Fibroblast of mammary gland (primary cell): ENCODE data around the gene TECTA.

Experiments used
- DNase-seq: peaks from one replicate; pipeline ENCODE4 v3.0.0-alpha.2; 2010; ENCODE audit warnings: low read depth
- H3K4me3 ChIP-seq: 2 replicates; pipeline ENCODE4 v1.5.1; 2011; ENCODE audit warnings: low read depth, mild to moderate bottlenecking, low read length, moderate library complexity; ENCODE audit not compliant: control insufficient read depth
- CTCF ChIP-seq: conservative IDR thresholded peaks from 2 replicates; pipeline ENCODE4 v1.5.1; 2011; ENCODE audit warnings: low read depth, low read length, inconsistent platforms; ENCODE audit not compliant: control insufficient read depth, insufficient read depth

The TECTA gene

GRCh38 chr11:121089566-121089965 is 11.5 kb upstream of the TECTA start:
- no peak for TF ChIP-seq CTCF
- no peak for DNase-seq
- H3K4me3 ChIP-seq: no peak overlapping the region

GRCh38 chr11:121090145-121090721 is 10.8 kb upstream of the TECTA start:
- no peak for TF ChIP-seq CTCF
- DNase-seq: no peak

GRCh38 chr11:121091492-121092152 is 9.4 kb upstream of the TECTA start:
- DNase-seq: no peak
- H3K4me3 ChIP-seq: no peak overlapping the region
- no peak for TF ChIP-seq CTCF

More at GRCh38 chr11:121090145-121090721, 10.8 kb upstream of the TECTA start:
- H3K4me3 ChIP-seq: no peak overlapping the region

- no peak for DNase-seq
- no peak for TF ChIP-seq CTCF
- no peak overlapping the region for H3K4me3 ChIP-seq
These were observed 5.5 kb upstream of the TECTA start for GRCh38 chr11:121095561-121095960.

GRCh38 chr11:121099364-121099763 is 1.7 kb upstream of the TECTA start:
- TF ChIP-seq CTCF: no peak
- DNase-seq: no peak
- H3K4me3 ChIP-seq: no peak overlapping the region

DNA sequence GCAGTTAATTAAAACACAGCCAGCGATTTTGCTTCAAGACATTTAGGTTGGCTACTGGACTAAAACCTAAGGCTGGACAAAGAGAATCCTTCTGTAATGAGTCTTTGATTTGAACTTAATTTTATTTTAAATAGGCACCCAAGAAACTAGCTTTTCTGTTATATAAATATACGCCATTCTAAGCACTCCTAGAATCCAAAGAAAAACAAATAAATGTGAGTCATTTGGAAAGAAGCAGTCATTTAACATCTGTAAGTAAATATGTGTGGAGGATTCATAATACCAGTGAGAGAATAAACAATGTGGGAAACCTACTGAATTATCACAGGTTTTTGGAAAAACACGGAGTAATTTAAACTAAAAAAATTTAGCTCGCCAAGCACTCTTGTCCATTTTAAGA is 1.2 kb upstream of the TECTA start:
- TF ChIP-seq CTCF: no peak
- DNase-seq: peak; percentile 13
- no peak overlapping the region for H3K4me3 ChIP-seq

- DNase-seq: no peak
- peak; percentile 30 for TF ChIP-seq CTCF
- H3K4me3 ChIP-seq: no peak overlapping the region
These were observed 3.3 kb downstream of the TECTA start for GRCh38 chr11:121104312-121104762.
